KOPT-K1 (cell line): Measurements from ENCODE around the gene SLC36A2.
"Not testable (repeated sequence)": the region's sequence is repeated elsewhere in the genome, so short reads cannot be mapped to it uniquely, and the experiment has no call there.

Experiments used
- H3K27ac ChIP-seq: fragments of 200-600 bp; sonication (generic); 2 replicates; pipeline ENCODE4 v1.5.1; 2016; ENCODE audit warnings: antibody characterized with exemption, mild to moderate bottlenecking, low read depth, low read length; ENCODE audit not compliant: poor library complexity, severe bottlenecking
- H3K36me3 ChIP-seq: fragments of 200-600 bp; sonication (generic); 2 replicates; pipeline ENCODE4 v1.5.1; 2017; ENCODE audit warnings: antibody characterized with exemption, mild to moderate bottlenecking, low read length, moderate library complexity; ENCODE audit not compliant: insufficient read depth
- H3K9me3 ChIP-seq: fragments of 200-600 bp; sonication (generic); 2 replicates; pipeline ENCODE4 v1.5.1; 2017; ENCODE audit warnings: antibody characterized with exemption, low read length, mild to moderate bottlenecking; ENCODE audit not compliant: insufficient read depth, poor library complexity, severe bottlenecking

The SLC36A2 gene

DNA sequence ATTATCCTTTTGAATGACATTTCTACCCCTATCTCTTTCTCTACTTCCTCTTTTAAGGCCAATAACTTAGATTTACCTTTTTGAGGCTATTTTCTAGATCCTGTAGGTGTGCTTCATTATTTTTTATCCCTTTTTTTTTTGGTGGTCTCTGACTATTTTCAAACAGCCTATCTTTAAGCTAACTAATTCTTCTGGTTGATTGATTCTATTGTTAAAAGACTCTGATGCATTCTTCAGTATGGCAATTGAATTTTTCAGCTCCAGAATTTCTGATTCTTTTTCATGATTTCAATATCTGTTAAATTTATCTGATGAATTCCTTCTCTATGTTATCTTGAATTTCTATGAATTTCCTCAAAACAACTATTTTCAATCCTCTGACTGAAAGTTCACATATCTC is 36.4 kb downstream of the SLC36A2 start:
- H3K27ac ChIP-seq, result no peak overlapping the region

DNA sequence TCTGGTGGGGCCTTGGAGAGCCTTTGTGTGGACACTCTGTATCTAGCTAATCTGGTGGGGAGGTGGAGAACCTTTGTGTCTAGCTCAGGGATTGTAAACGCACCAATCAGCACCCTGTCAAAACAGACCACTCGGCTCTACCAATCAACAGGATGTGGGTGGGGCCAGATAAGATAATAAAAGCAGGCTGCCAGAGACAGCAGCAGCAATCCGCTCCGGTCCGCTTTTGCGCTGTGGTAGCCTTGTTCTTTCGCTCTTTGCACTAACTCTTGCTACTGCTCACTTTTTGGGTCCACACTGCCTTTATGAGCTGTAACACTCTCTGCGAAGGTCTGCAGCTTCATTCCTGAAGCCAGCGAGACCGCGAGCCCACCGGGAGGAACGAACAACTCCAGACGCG is 37.5 kb downstream of the SLC36A2 start:
- H3K27ac ChIP-seq, H3K9me3 ChIP-seq, H3K36me3 ChIP-seq: not testable (repeated sequence)

More for the DNA sequence above, 36.4 kb downstream of the SLC36A2 start:
- Histone ChIP-seq H3K9me3 (peaks cover 5% of the 10 kb centered on the region), H3K36me3 (no peaks in the 10 kb centered on the region)

DNA sequence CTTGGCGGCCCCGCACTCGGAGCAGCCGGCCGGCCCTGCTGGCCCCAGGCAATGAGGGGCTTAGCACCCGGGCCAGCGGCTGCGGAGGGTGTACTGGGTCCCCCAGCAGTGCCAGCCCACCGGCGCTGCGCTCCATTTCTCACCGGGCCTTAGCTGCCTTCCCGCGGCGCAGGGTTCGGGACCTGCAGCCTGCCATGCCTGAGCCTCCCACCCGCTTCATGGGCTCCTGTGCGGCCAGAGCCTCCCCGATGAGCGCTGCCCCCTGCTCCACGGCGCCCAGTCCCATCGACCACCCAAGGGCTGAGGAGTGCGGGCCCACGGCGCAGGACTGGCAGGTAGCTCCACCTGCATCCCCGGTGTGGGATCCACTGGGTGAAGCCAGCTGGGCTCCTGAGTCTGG is 38.1 kb downstream of the SLC36A2 start:
- not testable (repeated sequence) for H3K36me3 ChIP-seq, H3K27ac ChIP-seq, H3K9me3 ChIP-seq

DNA sequence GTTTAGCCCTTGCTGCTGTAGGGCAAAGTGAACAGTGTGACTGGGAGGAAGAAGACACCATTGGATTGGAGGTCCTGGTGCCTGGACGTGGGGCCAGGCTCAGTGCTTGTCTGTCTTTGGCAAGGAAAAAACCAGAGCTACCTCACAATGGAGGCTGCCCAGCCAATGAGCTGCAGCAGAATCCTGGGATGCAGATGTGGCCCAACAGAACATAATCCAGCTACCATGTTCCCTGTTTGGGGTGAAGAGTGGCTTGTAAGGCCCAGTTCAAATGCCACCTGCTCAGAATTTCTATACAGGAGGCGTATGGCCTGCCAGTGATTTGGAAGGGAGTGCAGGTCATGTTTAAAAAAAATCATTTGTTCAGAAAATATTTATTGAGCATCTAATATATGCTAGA is 43.7 kb downstream of the SLC36A2 start, which contains the start of gene SLC36A3:
TSS of gene SLC36A3 (minus strand) at position 101 of the 400 bp plus-strand sequence. CDS start 412 bp downstream, outside the sequence.
- Histone ChIP-seq H3K36me3 (no peaks in the 10 kb centered on the region), H3K9me3 (no peaks in the 10 kb centered on the region), H3K27ac (no peak within 1 kb of the TSS)

DNA sequence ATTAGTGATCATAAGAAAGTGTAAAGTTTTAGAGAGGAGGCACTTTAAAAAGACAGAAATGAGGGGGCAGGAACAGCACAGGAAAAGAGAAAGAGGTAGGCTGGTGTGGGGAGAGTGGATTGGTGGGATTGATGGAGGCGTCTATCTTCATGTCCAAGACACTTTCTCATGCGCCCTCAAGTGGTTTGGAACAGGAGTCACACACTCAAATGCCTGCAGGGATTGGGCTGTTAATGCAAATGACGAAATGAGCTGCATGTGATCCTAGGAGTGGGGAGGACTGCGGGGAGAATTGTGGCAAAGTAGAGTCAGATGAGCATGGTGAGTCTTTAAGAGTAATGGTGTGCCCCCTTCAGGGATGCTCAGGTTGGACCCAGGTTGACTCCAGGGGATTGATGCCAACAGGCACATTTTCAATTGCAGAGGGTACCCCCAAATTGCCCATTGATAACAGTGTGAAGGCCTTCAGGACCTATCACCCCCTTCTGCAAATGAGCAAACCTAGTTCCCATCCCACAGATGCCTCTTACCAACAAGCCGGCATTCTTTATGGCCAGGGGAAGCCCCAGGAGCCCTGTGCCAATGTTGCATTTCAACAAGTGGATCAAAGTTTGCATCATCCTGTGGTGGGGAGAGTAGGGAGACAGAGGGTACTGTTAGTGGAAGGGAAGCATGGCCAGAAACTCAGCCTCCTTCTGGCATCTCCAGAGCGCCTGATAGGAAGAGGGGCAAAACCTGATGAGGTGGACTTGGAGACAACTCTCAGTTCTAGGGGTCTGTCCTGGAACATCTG is 49.1 kb downstream of the SLC36A2 start:
- Histone ChIP-seq H3K36me3 (no peaks in the 10 kb centered on the region), H3K27ac (no peak overlapping the region), H3K9me3 (no peaks in the 10 kb centered on the region)

DNA sequence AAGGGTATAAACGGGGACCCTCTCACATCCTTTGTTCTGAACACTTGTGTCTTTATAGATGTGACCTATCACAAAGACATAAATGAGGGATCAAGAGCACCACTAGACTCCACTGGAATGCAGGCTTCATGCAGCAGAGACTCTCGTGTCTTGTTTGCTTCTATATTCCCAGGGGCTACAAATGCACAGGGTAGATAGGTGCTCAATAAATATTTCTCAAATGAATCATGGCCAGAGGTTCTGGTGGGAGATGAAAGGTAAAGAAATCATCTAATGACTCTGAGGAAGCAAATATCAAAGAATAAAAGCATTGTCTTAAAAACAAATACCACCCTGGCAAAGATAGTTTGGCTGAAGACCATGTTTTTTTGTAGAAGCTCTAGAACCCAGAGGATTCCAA is 50.4 kb downstream of the SLC36A2 start:
- Histone ChIP-seq H3K9me3 (no peaks in the 10 kb centered on the region), H3K27ac (no peak overlapping the region), H3K36me3 (no peaks in the 10 kb centered on the region)

DNA sequence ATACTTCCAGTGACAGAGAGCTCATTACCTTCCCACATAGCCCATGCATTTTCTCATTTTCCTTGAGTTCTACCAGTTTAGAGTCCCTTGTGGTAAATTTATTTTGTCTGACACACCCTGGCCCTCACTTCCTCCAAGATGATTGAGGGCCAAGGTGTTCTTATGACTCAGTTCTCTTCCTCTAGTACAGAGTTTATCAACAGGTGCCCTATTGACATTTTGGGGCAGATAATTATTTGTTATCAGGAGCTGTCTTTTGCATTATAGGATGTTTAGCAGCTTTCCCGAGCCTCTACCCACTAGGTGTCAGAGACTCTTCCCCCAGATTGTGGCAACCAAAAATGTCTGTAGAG is 50.9 kb downstream of the SLC36A2 start:
- Histone ChIP-seq H3K9me3 (no peaks in the 10 kb centered on the region), H3K36me3 (no peaks in the 10 kb centered on the region), H3K27ac (no peak overlapping the region)

DNA sequence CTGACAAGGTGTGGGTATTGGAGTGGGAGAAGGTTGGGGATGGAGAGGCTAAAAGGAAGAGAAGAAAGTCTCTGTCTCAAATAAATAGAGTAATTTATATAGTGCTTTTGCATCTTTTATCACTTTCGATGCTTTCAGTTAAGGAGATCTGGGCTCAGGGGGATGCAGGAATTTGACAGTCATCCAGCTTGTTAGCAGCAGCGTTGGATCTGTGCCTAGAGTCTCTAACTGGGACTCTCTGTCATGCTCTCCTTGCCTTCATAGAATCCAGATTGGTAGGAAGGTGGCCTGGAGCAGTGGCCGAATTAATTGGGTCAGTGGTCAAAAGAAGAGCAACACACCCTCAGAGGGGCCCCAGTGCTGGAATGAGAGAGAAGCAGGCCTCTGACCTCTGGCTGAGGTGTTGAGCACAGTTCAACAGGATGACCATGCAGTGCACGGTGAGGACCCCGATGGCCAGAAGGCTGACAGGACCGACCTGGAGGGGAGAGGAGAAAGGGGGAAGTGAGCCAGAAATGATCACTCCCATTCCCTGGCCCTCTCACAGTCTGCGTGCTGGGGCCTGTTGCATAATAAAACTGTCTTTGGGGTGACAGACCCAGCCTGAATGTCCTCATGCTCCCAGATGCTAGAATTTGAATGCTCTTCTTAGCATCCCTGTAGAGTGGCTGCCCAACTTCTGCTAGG is 51.4 kb downstream of the SLC36A2 start:
- Histone ChIP-seq H3K27ac (no peak overlapping the region), H3K36me3 (no peaks in the 10 kb centered on the region), H3K9me3 (no peaks in the 10 kb centered on the region)

DNA sequence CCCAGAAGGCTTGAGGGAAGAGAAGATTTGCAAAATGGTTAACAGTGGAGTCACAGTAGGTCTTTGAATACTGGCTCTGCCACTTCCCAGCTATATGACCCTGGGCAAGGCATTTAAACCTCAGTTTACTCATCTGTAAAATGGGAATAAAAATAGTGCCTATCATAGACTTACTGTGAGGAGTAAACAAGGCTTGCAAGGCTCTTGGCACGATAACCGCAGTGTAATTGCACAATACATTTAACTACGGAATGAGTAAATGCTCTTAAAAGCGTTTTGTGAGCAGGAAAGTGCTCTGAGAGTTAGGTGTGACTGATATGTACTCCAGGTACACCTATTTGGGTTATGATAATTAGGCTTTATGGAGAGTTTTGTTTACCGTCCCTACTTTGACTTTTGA is 52.2 kb downstream of the SLC36A2 start:
- Histone ChIP-seq H3K36me3 (no peaks in the 10 kb centered on the region), H3K9me3 (no peaks in the 10 kb centered on the region), H3K27ac (no peak overlapping the region)

DNA sequence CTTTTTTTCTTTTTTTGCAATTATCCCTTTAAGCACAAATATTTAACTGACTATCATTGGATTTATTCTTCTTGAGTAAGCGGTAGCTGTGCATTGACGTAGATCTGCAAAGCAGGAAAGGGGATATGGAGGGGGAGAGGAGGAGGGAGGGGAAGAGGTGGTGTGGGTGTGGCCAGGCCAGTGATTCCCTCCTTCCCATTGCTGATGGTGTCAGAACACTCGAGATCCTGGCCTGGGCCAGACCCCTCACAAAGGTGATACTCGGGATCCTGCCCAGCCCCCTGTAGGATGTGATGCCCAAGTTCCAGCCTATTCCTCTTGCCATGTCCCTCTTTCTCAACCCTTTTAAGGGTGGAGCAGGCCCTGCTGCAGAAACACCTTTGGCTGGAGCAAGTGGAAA is 53.7 kb downstream of the SLC36A2 start:
- no peaks in the 10 kb centered on the region for H3K36me3 ChIP-seq
- H3K27ac ChIP-seq, result no peak overlapping the region
- H3K9me3 ChIP-seq, result no peaks in the 10 kb centered on the region

DNA sequence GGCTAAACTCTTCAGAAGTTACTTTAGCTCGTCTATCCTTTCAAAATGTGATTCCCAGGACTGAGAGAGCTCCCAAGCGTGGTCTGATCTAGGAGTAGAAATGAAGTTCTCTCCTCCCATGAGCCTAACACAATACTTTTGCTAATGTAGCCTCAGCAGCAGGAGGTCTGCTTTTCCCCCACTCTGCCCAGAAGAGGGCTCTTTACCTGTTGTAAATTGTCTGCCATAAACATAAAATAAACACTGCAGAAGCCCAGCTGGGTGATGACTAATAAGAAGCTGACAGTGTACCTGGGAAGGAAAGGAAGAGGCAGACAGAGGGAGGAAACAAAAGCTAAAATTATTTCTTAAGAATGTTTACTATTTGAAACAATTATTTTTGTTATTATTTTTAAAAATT is 59.2 kb downstream of the SLC36A2 start:
- no peaks in the 10 kb centered on the region for H3K36me3 ChIP-seq
- no peak overlapping the region for H3K27ac ChIP-seq
- no peaks in the 10 kb centered on the region for H3K9me3 ChIP-seq

DNA sequence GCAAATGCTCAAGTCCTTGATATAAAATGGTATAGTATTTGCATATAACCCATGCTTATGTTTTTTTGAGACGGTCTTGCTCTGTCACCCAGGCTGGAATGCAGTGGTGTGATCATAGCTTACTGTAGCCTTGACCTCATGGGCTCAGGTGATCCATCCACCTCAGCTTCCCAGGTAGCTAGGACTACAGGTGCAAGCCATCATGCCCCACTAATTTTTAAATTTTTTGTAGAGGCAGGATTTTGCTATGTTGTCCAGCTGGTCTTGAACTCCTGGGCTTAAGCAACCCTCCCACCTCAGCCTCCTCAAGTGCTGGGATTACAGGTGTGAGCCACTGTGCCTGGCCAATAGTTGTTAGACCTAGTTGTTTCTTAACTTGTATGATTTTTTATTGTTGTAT is 61.1 kb downstream of the SLC36A2 start:
- no peaks in the 10 kb centered on the region for H3K9me3 ChIP-seq
- H3K27ac ChIP-seq, result no peak overlapping the region
- no peaks in the 10 kb centered on the region for H3K36me3 ChIP-seq

DNA sequence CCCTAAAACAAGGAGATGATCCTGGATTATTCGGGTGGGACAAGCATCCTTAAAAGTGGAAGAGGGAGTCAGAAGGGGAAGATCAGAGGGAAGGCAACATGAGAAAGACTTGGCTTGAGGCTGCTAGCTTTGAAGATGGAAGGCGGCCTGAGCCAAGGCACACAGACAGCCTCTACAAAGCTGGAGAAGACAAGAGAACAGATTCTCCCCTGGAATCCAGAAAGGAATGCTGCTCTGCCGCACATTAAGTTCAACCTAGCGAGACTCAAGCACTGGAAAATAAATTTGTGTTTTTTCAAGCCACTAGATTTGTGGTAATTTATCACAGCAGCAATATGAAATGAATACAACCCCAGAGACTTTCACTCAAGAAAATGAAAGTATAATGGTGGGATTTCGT is 61.7 kb downstream of the SLC36A2 start:
- H3K9me3 ChIP-seq, result no peaks in the 10 kb centered on the region
- no peak overlapping the region for H3K27ac ChIP-seq
- no peaks in the 10 kb centered on the region for H3K36me3 ChIP-seq

DNA sequence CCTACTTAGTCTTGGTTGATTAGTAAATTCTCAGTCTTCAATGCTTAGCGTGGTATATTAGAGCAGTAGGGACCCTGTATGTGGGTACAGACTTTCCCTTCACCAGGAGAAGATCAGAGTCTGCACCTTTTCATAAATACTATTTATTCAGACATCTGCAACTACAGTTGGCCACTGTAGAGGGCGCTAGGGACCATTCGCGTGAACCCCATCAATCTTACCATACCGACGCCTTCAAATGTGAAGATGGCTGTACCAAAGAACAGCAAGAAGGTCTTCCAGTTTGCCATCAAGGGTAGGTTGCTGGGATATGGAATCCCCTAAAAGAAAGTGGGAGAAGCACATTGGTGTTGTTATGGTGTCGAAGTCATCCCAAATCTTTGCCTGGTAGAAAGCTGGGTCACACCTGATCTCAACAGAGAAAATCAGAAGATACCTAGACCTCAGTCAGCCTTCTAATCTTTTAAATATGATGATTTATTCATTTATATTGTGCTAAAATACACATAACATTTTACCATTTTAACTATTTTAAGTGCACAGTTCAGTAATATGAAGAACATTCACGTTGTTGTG is 62.9 kb downstream of the SLC36A2 start:
- Histone ChIP-seq H3K9me3 (no peaks in the 10 kb centered on the region), H3K27ac (no peak overlapping the region), H3K36me3 (no peaks in the 10 kb centered on the region)

DNA sequence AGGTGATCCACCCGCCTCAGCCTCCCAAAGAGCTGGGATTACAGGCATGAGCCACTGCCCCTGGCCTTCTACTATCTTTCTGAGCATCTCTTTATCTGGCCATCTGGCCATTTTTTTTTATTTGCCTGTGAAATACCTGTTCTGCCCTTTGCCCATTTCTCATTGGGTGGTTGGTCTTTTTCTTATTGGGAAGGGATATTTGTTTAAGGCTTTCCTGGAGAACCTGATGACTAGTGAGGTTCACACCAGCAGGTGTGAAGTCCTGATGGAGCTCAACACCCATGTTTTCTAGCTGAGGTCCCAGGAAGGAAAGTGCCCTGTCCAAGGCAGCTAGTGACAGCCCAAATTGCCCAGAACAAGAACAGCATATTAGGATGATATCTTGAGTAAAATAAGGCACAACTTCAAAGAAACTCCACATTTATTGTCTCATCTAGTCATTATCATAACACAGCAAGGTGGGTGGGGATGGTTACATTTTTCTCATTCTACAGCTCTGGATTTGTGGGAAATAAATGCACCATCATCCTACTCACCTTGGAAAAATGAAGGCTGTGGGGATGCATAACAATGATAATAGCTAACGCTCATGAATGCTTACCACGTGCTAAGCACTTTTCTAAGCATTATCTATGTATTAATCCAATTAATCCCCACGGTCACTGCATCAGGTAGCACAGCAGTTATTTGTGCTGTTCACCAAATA is 64.1 kb downstream of the SLC36A2 start:
- no peak overlapping the region for H3K27ac ChIP-seq
- no peaks in the 10 kb centered on the region for H3K9me3 ChIP-seq
- H3K36me3 ChIP-seq, result no peaks in the 10 kb centered on the region
